Subcutaneous abdominal adipose tissue (tissue), 5 donors: ENCODE measurements around the gene TRIP10.

Experiments used
- H3K27ac ChIP-seq: one replicate; pipeline ENCODE4 v1.7.0; 2013; ENCODE audit warnings: low read depth, mild to moderate bottlenecking, inconsistent platforms, low read length, moderate library complexity
- H3K27me3 ChIP-seq, 5 donors: one replicate each; pipeline ENCODE4 v1.7.0; 2013; ENCODE audit warnings: low read length in 5 of 5, inconsistent platforms in 1 of 5; ENCODE audit not compliant: control insufficient read depth in 5 of 5, insufficient read depth in 4 of 5
- H3K36me3 ChIP-seq, 5 donors: one replicate each; pipeline ENCODE4 v1.7.0; 2013; ENCODE audit warnings: low read length in 5 of 5; ENCODE audit not compliant: control insufficient read depth in 5 of 5, insufficient read depth in 5 of 5
- H3K4me1 ChIP-seq, 5 donors: one replicate each; pipeline ENCODE4 v1.7.0; 2013; ENCODE audit warnings: low read length in 5 of 5, mild to moderate bottlenecking in 3 of 5, moderate library complexity in 1 of 5; ENCODE audit not compliant: control insufficient read depth in 5 of 5, insufficient read depth in 5 of 5
- H3K4me3 ChIP-seq, 5 donors: one replicate each; pipeline ENCODE4 v1.7.0; 2013; ENCODE audit warnings: low read length in 5 of 5, low read depth in 1 of 5
- H3K9ac ChIP-seq, 5 donors: one replicate each; pipeline ENCODE4 v1.7.0; 2013; ENCODE audit warnings: low read length in 5 of 5, mild to moderate bottlenecking in 4 of 5, moderate library complexity in 3 of 5
- H3K9me3 ChIP-seq, 5 donors: one replicate each; pipeline ENCODE4 v1.7.0; 2013; ENCODE audit warnings: low read length in 5 of 5; ENCODE audit not compliant: control insufficient read depth in 5 of 5
- donor health status: healthy.
- donor health status: healthy.
- donor health status: healthy.
- donor health status: healthy.
- donor health status: healthy.

Gene TRIP10

GRCh38 chr19:6739390-6739882 lies at the start of gene TRIP10:
Gene TRIP10, plus strand, starts transcription at chr19:6739680. Its CDS starts 82 bp downstream, at chr19:6739762.
- Histone ChIP-seq H3K9ac (peak within 1 kb of the TSS; percentile 73 to 98 (median 94)), H3K4me1 (peaks cover 12 to 78% (median 63%) of the 10 kb centered on the region in 5 donors), H3K9me3 (no peaks in the 10 kb centered on the region), H3K36me3 (peaks cover 0 to 18% (median 14%) of the 10 kb centered on the region in 5 donors), H3K27ac (peak within 1 kb of the TSS; percentile 97), H3K4me3 (peak within 1 kb of the TSS; percentile 83 to 93 (median 88)), H3K27me3 (no peaks in the 10 kb centered on the region)

GRCh38 chr19:6690160-6690885 lies 49.2 kb upstream of the TRIP10 start:
- H3K27me3 ChIP-seq, result no peaks in the 10 kb centered on the region
- peaks cover 11 to 54% (median 23%) of the 10 kb centered on the region in 5 donors for H3K36me3 ChIP-seq
- H3K27ac ChIP-seq, result no peak overlapping the region
- H3K9ac ChIP-seq, result no peak overlapping the region
- H3K4me3 ChIP-seq, result no peak overlapping the region
- H3K4me1 ChIP-seq, result no peaks in the 10 kb centered on the region
- peaks cover 0 to 3% (median 0%) of the 10 kb centered on the region in 5 donors for H3K9me3 ChIP-seq

- H3K27ac ChIP-seq, result no peak overlapping the region
- H3K36me3 ChIP-seq, result peaks cover 10 to 50% (median 15%) of the 10 kb centered on the region in 5 donors
- H3K4me1 ChIP-seq, result no peaks in the 10 kb centered on the region
- H3K9me3 ChIP-seq, result peaks cover 0 to 3% (median 0%) of the 10 kb centered on the region in 5 donors
- no peak overlapping the region for H3K9ac ChIP-seq
- no peak overlapping the region for H3K4me3 ChIP-seq
- no peaks in the 10 kb centered on the region for H3K27me3 ChIP-seq
Observed at GRCh38 chr19:6691342-6691741, 48.1 kb upstream of the TRIP10 start.

GRCh38 chr19:6692027-6692426 lies 47.5 kb upstream of the TRIP10 start:
- no peaks in the 10 kb centered on the region for H3K4me1 ChIP-seq
- H3K36me3 ChIP-seq, result peaks cover 9 to 47% (median 15%) of the 10 kb centered on the region in 5 donors

GRCh38 chr19:6693056-6693471 lies 46.4 kb upstream of the TRIP10 start:
- Histone ChIP-seq H3K27ac (no peak overlapping the region), H3K9ac (no peak overlapping the region), H3K4me1 (no peaks in the 10 kb centered on the region), H3K4me3 (no peak overlapping the region), H3K27me3 (no peaks in the 10 kb centered on the region), H3K36me3 (peaks cover 4 to 50% (median 20%) of the 10 kb centered on the region in 5 donors), H3K9me3 (peaks cover 0 to 3% (median 0%) of the 10 kb centered on the region in 5 donors)

More at GRCh38 chr19:6692027-6692426, 47.5 kb upstream of the TRIP10 start:
- H3K4me3 ChIP-seq, result no peak overlapping the region
- H3K27ac ChIP-seq, result no peak overlapping the region
- H3K27me3 ChIP-seq, result no peaks in the 10 kb centered on the region
- peaks cover 0 to 3% (median 0%) of the 10 kb centered on the region in 5 donors for H3K9me3 ChIP-seq
- no peak overlapping the region for H3K9ac ChIP-seq

- Histone ChIP-seq H3K9me3 (peaks cover 0 to under 1% (median 0%) of the 10 kb centered on the region in 5 donors), H3K9ac (no peak overlapping the region), H3K36me3 (peaks cover 4 to 46% (median 20%) of the 10 kb centered on the region in 5 donors), H3K4me1 (no peaks in the 10 kb centered on the region), H3K27ac (no peak overlapping the region), H3K27me3 (no peaks in the 10 kb centered on the region), H3K4me3 (no peak overlapping the region)
Observed at GRCh38 chr19:6693681-6694080, 45.8 kb upstream of the TRIP10 start.

- Histone ChIP-seq H3K9ac (no peak overlapping the region), H3K9me3 (no peaks in the 10 kb centered on the region), H3K36me3 (peaks cover 4 to 44% (median 20%) of the 10 kb centered on the region in 5 donors), H3K27ac (no peak overlapping the region), H3K27me3 (no peaks in the 10 kb centered on the region), H3K4me3 (no peak overlapping the region), H3K4me1 (no peaks in the 10 kb centered on the region)
Observed at GRCh38 chr19:6694147-6694815, 45.2 kb upstream of the TRIP10 start.

- no peak overlapping the region for H3K4me3 ChIP-seq
- H3K9me3 ChIP-seq, result no peaks in the 10 kb centered on the region
- H3K27me3 ChIP-seq, result no peaks in the 10 kb centered on the region
- H3K9ac ChIP-seq, result no peak overlapping the region
- H3K36me3 ChIP-seq, result peaks cover 0 to 33% (median 17%) of the 10 kb centered on the region in 5 donors
- no peak overlapping the region for H3K27ac ChIP-seq
- H3K4me1 ChIP-seq, result no peaks in the 10 kb centered on the region
Observed at GRCh38 chr19:6696239-6696820, 43.1 kb upstream of the TRIP10 start.

- H3K36me3 ChIP-seq, result peaks cover 0 to 35% (median 20%) of the 10 kb centered on the region in 5 donors
- no peak overlapping the region for H3K9ac ChIP-seq
- H3K4me1 ChIP-seq, result no peaks in the 10 kb centered on the region
- H3K4me3 ChIP-seq, result no peak overlapping the region
- no peaks in the 10 kb centered on the region for H3K27me3 ChIP-seq
- no peak overlapping the region for H3K27ac ChIP-seq
- H3K9me3 ChIP-seq, result no peaks in the 10 kb centered on the region
Observed at GRCh38 chr19:6697291-6697690, 42.2 kb upstream of the TRIP10 start.
